GM12878 (cell line): ENCODE results near the gene ACTL6B. TPM values are rescaled to one million over a fixed set of nuclear protein-coding genes. Genes with fewer than 3 reads are reported as not detected.

Experiments
- ATAC-seq: fragments of 200-7000 bp; cut with Tn5 transposase; 3 replicates; pipeline ENCODE4 v1.9.1; 2020; ENCODE audit warnings: mild to moderate bottlenecking, moderate library complexity
- BruUV-seq: library from RNA; stranded (reverse); fragments of 400-500 nt; replicated peaks from 2 replicates; lab custom pipeline; 2021; lab: Mats Ljungman, UMichigan
- CTCF ChIA-PET: fragments of 300-600 bp; sonication (Branson Sonifier 250); formaldehyde crosslinking; extraction: SDS; loops from one replicate; lab custom pipeline; 2021; ENCODE audit warnings: inconsistent platforms; lab: Yijun Ruan, JAX
- POLR2A ChIA-PET: fragments of 350-600 bp; formaldehyde crosslinking; extraction: SDS; loops from one replicate; lab custom pipeline; 2021; ENCODE audit warnings: inconsistent platforms; lab: Charles Lee
- RAD21 ChIA-PET: fragments of 300-600 bp; sonication (Branson Sonifier 250); formaldehyde crosslinking; loops from one replicate; lab custom pipeline; 2023; ENCODE audit warnings: antibody characterized with exemption; ENCODE audit not compliant: unreplicated experiment; lab: Charles Lee
- SMC1A ChIA-PET: fragments of 300-600 bp; sonication (Branson Sonifier 250); formaldehyde crosslinking; loops from one replicate; lab custom pipeline; 2023; ENCODE audit not compliant: unreplicated experiment, uncharacterized antibody; lab: Charles Lee
- DNase-seq: peaks from one replicate; pipeline ENCODE4 v3.0.0-alpha.2; 2011; ENCODE audit warnings: low read depth, low spot score
- FAIRE-seq: peaks from 3 replicates; lab custom pipeline; 2011; peaks lifted over from hg19 to GRCh38; lab: Jason Lieb, UNC
- H2AFZ ChIP-seq: 2 replicates; pipeline ENCODE4 v1.6.0; 2011; ENCODE audit warnings: low read depth, low read length, control low read depth; ENCODE audit not compliant: control insufficient read depth
- H3K27ac ChIP-seq: 2 replicates; pipeline ENCODE4 v1.5.1; 2011; ENCODE audit warnings: control low read depth; ENCODE audit not compliant: control insufficient read depth, insufficient read depth
- H3K27me3 ChIP-seq, 2 experiments: replicated peaks in 1 of 2; 2 replicates each; pipeline versions ENCODE4 v1.6.0 to v1.6.1; 2011; ENCODE audit warnings: low read length in 1 of 2; ENCODE audit not compliant: control insufficient read depth in 2 of 2, insufficient read depth in 2 of 2
- H3K36me3 ChIP-seq, 2 experiments: 2 replicates each; pipeline ENCODE4 v1.5.1; 2011; ENCODE audit warnings: low read length in 1 of 2; ENCODE audit not compliant: control insufficient read depth in 2 of 2, insufficient read depth in 2 of 2
- H3K4me1 ChIP-seq: 2 replicates; pipeline ENCODE4 v1.6.1; 2011; ENCODE audit warnings: mild to moderate bottlenecking, low read length, moderate library complexity, mixed read lengths; ENCODE audit not compliant: control insufficient read depth, insufficient read depth
- H3K4me2 ChIP-seq: 2 replicates; pipeline ENCODE4 v1.6.0; 2011; ENCODE audit warnings: control low read depth; ENCODE audit not compliant: control insufficient read depth, insufficient read depth
- H3K4me3 ChIP-seq: fragments of 200-600 bp; sonication (generic); 2 replicates; pipeline ENCODE4 v1.5.1; 2016
- H3K79me2 ChIP-seq: 2 replicates; pipeline ENCODE4 v1.6.0; 2011; ENCODE audit warnings: low read length; ENCODE audit not compliant: control insufficient read depth, insufficient read depth
- H3K9ac ChIP-seq: 2 replicates; pipeline ENCODE4 v1.8.0; 2011; ENCODE audit warnings: low read length, control low read depth, mixed read lengths; ENCODE audit not compliant: control insufficient read depth, insufficient read depth
- H3K9me3 ChIP-seq: replicated peaks from 3 replicates; pipeline ENCODE4 v1.5.1; 2011; ENCODE audit warnings: mild to moderate bottlenecking, low read length; ENCODE audit not compliant: control insufficient read depth, insufficient read depth
- H4K20me1 ChIP-seq: 2 replicates; pipeline ENCODE4 v1.6.0; 2011; ENCODE audit not compliant: control insufficient read depth, insufficient read depth
- ATF3 ChIP-seq: IDR thresholded peaks from 2 replicates; pipeline ENCODE4 v1.6.1; 2011; ENCODE audit warnings: low read depth, mild to moderate bottlenecking, low read length, moderate library complexity, borderline replicate concordance; ENCODE audit errors: extremely low read depth
- CHD2 ChIP-seq: IDR thresholded peaks from 2 replicates; pipeline ENCODE4 v1.6.1; 2011; ENCODE audit warnings: low read depth, low read length, improper control_type of control experiment, borderline replicate concordance
- ELK1 ChIP-seq: IDR thresholded peaks from 2 replicates; pipeline ENCODE4 v1.6.1; 2012; ENCODE audit warnings: low read depth, low read length, improper control_type of control experiment
- ESRRA ChIP-seq: IDR thresholded peaks from 2 replicates; pipeline ENCODE4 v1.6.1; 2012; ENCODE audit warnings: mild to moderate bottlenecking, low read length, improper control_type of control experiment
- HDGF ChIP-seq: fragments of 450-650 bp; IDR thresholded peaks from 2 replicates; pipeline ENCODE4 v1.6.1; 2016; ENCODE audit warnings: antibody characterized with exemption
- IKZF2 ChIP-seq, 2 experiments: fragments of 450-650 bp; IDR thresholded peaks; 2 replicates each; pipeline ENCODE4 v1.6.1; 2017; ENCODE audit warnings: mild to moderate bottlenecking in 2 of 2, moderate library complexity in 2 of 2
- IRF3 ChIP-seq: fragments of 450-650 bp; IDR thresholded peaks from 2 replicates; pipeline ENCODE4 v1.6.1; 2014; ENCODE audit warnings: mild to moderate bottlenecking
- IRF4 ChIP-seq: IDR thresholded peaks from 2 replicates; pipeline ENCODE4 v1.6.1; 2011; ENCODE audit warnings: low read depth, low read length
- JUNB ChIP-seq: IDR thresholded peaks from 2 replicates; pipeline ENCODE4 v1.6.1; 2016; ENCODE audit warnings: antibody characterized with exemption, mild to moderate bottlenecking
- KDM1A ChIP-seq: fragments of 200-600 bp; sonication (generic); IDR thresholded peaks from 2 replicates; pipeline ENCODE4 v1.6.1; 2016; ENCODE audit warnings: borderline replicate concordance
- MEF2B ChIP-seq: fragments of 450-650 bp; IDR thresholded peaks from 2 replicates; pipeline ENCODE4 v1.6.1; 2018; ENCODE audit warnings: mild to moderate bottlenecking, moderate library complexity; ENCODE audit not compliant: partially characterized antibody, poor library complexity, severe bottlenecking
- NFYA ChIP-seq: IDR thresholded peaks from 2 replicates; pipeline ENCODE4 v1.6.1; 2011; ENCODE audit warnings: low read depth, mild to moderate bottlenecking, low read length, improper control_type of control experiment, borderline replicate concordance
- RB1 ChIP-seq: fragments of 450-650 bp; formaldehyde crosslinking; IDR thresholded peaks from 2 replicates; pipeline ENCODE4 v1.6.1; 2017; ENCODE audit warnings: mild to moderate bottlenecking, borderline replicate concordance
- SREBF1 ChIP-seq: IDR thresholded peaks from 2 replicates; pipeline ENCODE4 v1.6.1; 2012; ENCODE audit warnings: mild to moderate bottlenecking, low read length
- SREBF2 ChIP-seq: IDR thresholded peaks from 2 replicates; pipeline ENCODE4 v1.6.1; 2012; ENCODE audit warnings: mild to moderate bottlenecking, low read length
- TBL1XR1 ChIP-seq: IDR thresholded peaks from 2 replicates; pipeline ENCODE4 v1.6.1; 2012; ENCODE audit warnings: low read depth, low read length, improper control_type of control experiment
- ZBTB11 ChIP-seq: fragments of 450-650 bp; formaldehyde crosslinking; IDR thresholded peaks from 2 replicates; pipeline ENCODE4 v1.5.0; 2022; ENCODE audit warnings: mild to moderate bottlenecking, missing genetic modification characterization
- WGBS: methylation state at CpG from one replicate; pipeline ENCODE4 v1.1.6; 2016; ENCODE audit warnings: low lambda C conversion rate; ENCODE audit not compliant: insufficient replicate concordance, insufficient coverage; ENCODE audit errors: missing lambda C conversion rate; 5-methylcytosine and 5-hydroxymethylcytosine counted together
- in situ Hi-C: fragments of 300-500 bp; cut with MboI; formaldehyde crosslinking; loops from 9 replicates; pipeline ENCODE4 v1.14.3; 2018; ENCODE audit warnings: mixed read lengths
- intact Hi-C: fragments of 100-400 bp; cut with micrococcal nuclease; formaldehyde crosslinking; loops from one replicate; pipeline ENCODE4 v1.14.2; 2022; ENCODE audit not compliant: unreplicated experiment
- polyA plus RNA-seq, 11 experiments: library from polyadenylated mRNA; depleted of rRNA in 4 of 11; unstranded in 6 of 11; stranded (reverse) in 5 of 11; fragments of >200 nt; fragmentation: Nextera tagmentation in 4 of 11; fragmentation: Illumina TruSeq in 1 of 11; extraction: Ambion mirVana in 4 of 11; extraction: Trizol in 1 of 11; gene quantifications; 1 replicate in 1 of 11; 2 replicates in 10 of 11; pipeline versions ENCODE4 v1.2.1 to v1.2.3, GENCODE V29; 2011 to 2016; ENCODE audit warnings: inconsistent platforms in 2 of 11, missing spikeins in 2 of 11, low read depth in 1 of 11
- total RNA-seq, 4 experiments: library from RNA; depleted of rRNA in 3 of 4; stranded (reverse); fragments of >200 nt in 3 of 4; fragmentation: Illumina TruSeq in 1 of 4; extraction: Trizol in 1 of 4; gene quantifications; 2 replicates each; pipeline versions ENCODE4 v1.2.1 to v1.2.3, GENCODE V29; 2013 to 2021
- TF ChIP-seq, protein P1 (sequence below): IDR thresholded peaks from 2 replicates; pipeline ENCODE4 v1.6.1; 2011; ENCODE audit warnings: borderline replicate concordance, low read depth, mild to moderate bottlenecking, moderate library complexity, mixed read lengths, low read length; ENCODE audit not compliant: insufficient read depth; ENCODE audit errors: extremely low read length

ACTL6B gene
- total and polyA plus RNA-seq, 10 of the 15 experiments (the other 5 are each of a cell fraction or from before 2014, with no cell fraction given): not detected

GRCh38 chr7:100670074-100670473 is 13.8 kb upstream of the ACTL6B start:
- Histone ChIP-seq H3K9me3 (no peaks in the 10 kb centered on the region), H3K4me1 (no peaks in the 10 kb centered on the region; the same call in 1 of the 2 replicates), H3K4me2 (no peak overlapping the region), H3K27me3 (no peaks in the 10 kb centered on the region), H3K36me3 (no peaks in the 10 kb centered on the region), H4K20me1 (0 out of 2 replicates have a peak, but pooled peaks cover 3% of the 10 kb centered on the region), H3K27ac (no peak overlapping the region), H3K4me3 (no peak overlapping the region), H3K9ac (no peak overlapping the region), H2AFZ (no peak overlapping the region), H3K79me2 (peaks cover 14% of the 10 kb centered on the region)
- no peak for FAIRE-seq
- intact Hi-C loops: no loop called here
- 28% methylated on average over 8 of the region's 8 CpGs for WGBS
- ChIA-PET POLR2A (no interaction called here), RAD21 (interaction anchor here (1.1 kb wide), 1 partner anchor 36 kb away, joined by 3 read pairs; the partner anchor contains the start of gene POP7), CTCF (interaction anchor here (1.3 kb wide), 1 partner anchor 36 kb away, joined by 5 read pairs; the partner anchor contains the start of gene POP7), SMC1A (no interaction called here)
- TF ChIP-seq IRF3 (no peak), SREBF1 (no peak), HDGF (no peak), CHD2 (no peak), ATF3 (no peak), KDM1A (no peak), RB1 (no peak), SREBF2 (no peak), JUNB (no peak), ESRRA (no peak), TBL1XR1 (no peak), ELK1 (no peak), NFYA (no peak), IRF4 (no peak), MEF2B (no peak), IKZF2 (IDR thresholded peaks at IDR 0.05) (no peak), ZBTB11 (CRISPR knock-in tag) (no peak)
- TF ChIP-seq, protein P1, sequence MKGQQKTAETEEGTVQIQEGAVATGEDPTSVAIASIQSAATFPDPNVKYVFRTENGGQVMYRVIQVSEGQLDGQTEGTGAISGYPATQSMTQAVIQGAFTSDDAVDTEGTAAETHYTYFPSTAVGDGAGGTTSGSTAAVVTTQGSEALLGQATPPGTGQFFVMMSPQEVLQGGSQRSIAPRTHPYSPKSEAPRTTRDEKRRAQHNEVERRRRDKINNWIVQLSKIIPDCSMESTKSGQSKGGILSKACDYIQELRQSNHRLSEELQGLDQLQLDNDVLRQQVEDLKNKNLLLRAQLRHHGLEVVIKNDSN: no peak
- in situ Hi-C loops: no loop called here
- DNase-seq: no peak
- no TSS peak for BruUV-seq
- no peak for ATAC-seq
